OCI-LY7 (cell line): ENCODE results near the gene SPRTN.

Experiments
- EZH2phosphoT487 ChIP-seq: fragments of 200-600 bp; sonication (generic); IDR thresholded peaks from 2 replicates; pipeline ENCODE4 v1.6.1; 2018; ENCODE audit warnings: low read depth, borderline replicate concordance, mild to moderate bottlenecking, mixed run types, antibody characterized with exemption, low read length, moderate library complexity, mixed read lengths
- TF ChIP-seq, protein P1 (sequence below): fragments of 200-600 bp; sonication (generic); conservative IDR thresholded peaks from 2 replicates; pipeline ENCODE4 v1.5.1; 2014; ENCODE audit warnings: mild to moderate bottlenecking, antibody characterized with exemption, low read length, moderate library complexity, mixed read lengths

DNA sequence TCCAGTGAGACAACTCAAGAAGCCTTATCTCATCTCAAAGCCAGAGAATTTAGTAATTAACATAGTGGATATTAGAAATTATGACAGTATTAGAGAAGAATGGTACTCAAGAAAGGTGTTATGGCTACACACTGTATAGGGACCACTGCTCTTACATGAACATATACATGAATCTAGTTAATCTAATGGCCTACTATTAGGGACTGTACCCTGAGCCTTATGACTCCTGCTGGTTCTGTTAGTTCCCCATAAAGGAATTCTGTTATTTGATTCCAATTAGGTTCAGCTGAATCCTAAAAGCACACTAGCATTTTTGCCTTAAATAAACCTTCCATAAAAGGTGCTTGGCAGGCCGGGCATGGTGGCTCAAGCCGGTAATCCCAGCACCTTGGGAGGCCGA, 44.3 kb downstream of the SPRTN start:
- TF ChIP-seq, protein P1, sequence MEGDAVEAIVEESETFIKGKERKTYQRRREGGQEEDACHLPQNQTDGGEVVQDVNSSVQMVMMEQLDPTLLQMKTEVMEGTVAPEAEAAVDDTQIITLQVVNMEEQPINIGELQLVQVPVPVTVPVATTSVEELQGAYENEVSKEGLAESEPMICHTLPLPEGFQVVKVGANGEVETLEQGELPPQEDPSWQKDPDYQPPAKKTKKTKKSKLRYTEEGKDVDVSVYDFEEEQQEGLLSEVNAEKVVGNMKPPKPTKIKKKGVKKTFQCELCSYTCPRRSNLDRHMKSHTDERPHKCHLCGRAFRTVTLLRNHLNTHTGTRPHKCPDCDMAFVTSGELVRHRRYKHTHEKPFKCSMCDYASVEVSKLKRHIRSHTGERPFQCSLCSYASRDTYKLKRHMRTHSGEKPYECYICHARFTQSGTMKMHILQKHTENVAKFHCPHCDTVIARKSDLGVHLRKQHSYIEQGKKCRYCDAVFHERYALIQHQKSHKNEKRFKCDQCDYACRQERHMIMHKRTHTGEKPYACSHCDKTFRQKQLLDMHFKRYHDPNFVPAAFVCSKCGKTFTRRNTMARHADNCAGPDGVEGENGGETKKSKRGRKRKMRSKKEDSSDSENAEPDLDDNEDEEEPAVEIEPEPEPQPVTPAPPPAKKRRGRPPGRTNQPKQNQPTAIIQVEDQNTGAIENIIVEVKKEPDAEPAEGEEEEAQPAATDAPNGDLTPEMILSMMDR, result no peak
- TF ChIP-seq EZH2phosphoT487, result no peak
